Right atrium auricular region (tissue), 2 donors: Measurements from ENCODE around the gene GLP2R. TPM values are rescaled to one million over a fixed set of nuclear protein-coding genes. Genes with fewer than 3 reads are reported as not detected.
"Not testable (repeated sequence)": the region's sequence is repeated elsewhere in the genome, so short reads cannot be mapped to it uniquely, and the experiment has no call there.

Experiments
- DNase-seq: peaks from one replicate; pipeline ENCODE4 v3.0.0-alpha.2; 2019; ENCODE audit warnings: low spot score
- H3K27ac ChIP-seq, 2 donors: fragments of 200-600 bp; sonication (generic); 1 replicate in 1 of 2; 2 replicates in 1 of 2; pipeline ENCODE4 v1.5.1; 2016 to 2019
- H3K27me3 ChIP-seq, 2 donors: fragments of 200-600 bp; sonication (generic); one replicate each; pipeline versions ENCODE4 v1.5.1 to v1.6.0; 2017 to 2019
- H3K36me3 ChIP-seq: fragments of 200-600 bp; sonication (generic); one replicate; pipeline ENCODE4 v1.5.1; 2016
- H3K4me1 ChIP-seq, 2 donors: fragments of 200-600 bp; sonication (generic); one replicate each; pipeline versions ENCODE4 v1.5.1 to v1.6.0; 2017 to 2019
- H3K4me3 ChIP-seq, 2 donors: fragments of 200-600 bp; sonication (generic); 1 replicate in 1 of 2; 2 replicates in 1 of 2; pipeline ENCODE4 v1.5.1; 2017 to 2019; ENCODE audit warnings: mild to moderate bottlenecking in 1 of 2, moderate library complexity in 1 of 2
- H3K9me3 ChIP-seq, 2 donors: fragments of 200-600 bp; sonication (generic); one replicate each; pipeline ENCODE4 v1.5.1; 2019
- total RNA-seq, 2 donors: library from RNA; depleted of rRNA; stranded (reverse); fragments of >200 nt; gene quantifications; one replicate each; pipeline ENCODE4 v1.1.0, GENCODE V29; 2016
- TF ChIP-seq, protein P1 (sequence below), 2 donors: fragments of 200-600 bp; sonication (generic); IDR thresholded peaks; one replicate each; pipeline ENCODE4 v1.5.1; 2019; ENCODE audit warnings: antibody characterized with exemption in 2 of 2

The GLP2R gene
- total RNA-seq, 2 donors from 2014 or later: 1.0 to 1.7 TPM

DNA sequence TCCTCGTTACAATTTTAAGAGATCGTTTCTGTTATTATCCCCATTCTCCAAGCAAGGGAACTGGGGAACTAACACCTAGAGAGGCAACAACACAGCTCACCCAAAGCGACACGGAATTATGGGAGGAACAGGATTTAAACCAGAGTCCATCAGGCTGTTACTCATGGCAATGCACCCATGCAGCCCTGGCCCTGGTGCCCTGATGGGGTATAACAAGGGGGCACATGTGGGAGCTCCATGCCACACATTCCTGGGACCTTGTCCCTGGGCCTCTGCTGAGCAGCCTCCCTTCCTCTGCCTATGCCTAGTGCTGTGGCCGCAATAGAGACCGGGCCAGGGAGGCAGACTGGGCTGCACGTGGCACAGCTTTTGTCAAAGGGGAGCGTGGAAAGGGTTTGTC is 92.6 kb downstream of the GLP2R start:
- Histone ChIP-seq H3K4me3 (no peak overlapping the region), H3K36me3 (peaks cover 75% of the 10 kb centered on the region), H3K9me3 (no peaks in the 10 kb centered on the region), H3K27me3 (no peaks in the 10 kb centered on the region), H3K27ac (no peak overlapping the region), H3K4me1 (no peaks in the 10 kb centered on the region)
- no peak for DNase-seq
- TF ChIP-seq, protein P1, sequence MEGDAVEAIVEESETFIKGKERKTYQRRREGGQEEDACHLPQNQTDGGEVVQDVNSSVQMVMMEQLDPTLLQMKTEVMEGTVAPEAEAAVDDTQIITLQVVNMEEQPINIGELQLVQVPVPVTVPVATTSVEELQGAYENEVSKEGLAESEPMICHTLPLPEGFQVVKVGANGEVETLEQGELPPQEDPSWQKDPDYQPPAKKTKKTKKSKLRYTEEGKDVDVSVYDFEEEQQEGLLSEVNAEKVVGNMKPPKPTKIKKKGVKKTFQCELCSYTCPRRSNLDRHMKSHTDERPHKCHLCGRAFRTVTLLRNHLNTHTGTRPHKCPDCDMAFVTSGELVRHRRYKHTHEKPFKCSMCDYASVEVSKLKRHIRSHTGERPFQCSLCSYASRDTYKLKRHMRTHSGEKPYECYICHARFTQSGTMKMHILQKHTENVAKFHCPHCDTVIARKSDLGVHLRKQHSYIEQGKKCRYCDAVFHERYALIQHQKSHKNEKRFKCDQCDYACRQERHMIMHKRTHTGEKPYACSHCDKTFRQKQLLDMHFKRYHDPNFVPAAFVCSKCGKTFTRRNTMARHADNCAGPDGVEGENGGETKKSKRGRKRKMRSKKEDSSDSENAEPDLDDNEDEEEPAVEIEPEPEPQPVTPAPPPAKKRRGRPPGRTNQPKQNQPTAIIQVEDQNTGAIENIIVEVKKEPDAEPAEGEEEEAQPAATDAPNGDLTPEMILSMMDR (IDR thresholded peaks at IDR 0.05): no peak

DNA sequence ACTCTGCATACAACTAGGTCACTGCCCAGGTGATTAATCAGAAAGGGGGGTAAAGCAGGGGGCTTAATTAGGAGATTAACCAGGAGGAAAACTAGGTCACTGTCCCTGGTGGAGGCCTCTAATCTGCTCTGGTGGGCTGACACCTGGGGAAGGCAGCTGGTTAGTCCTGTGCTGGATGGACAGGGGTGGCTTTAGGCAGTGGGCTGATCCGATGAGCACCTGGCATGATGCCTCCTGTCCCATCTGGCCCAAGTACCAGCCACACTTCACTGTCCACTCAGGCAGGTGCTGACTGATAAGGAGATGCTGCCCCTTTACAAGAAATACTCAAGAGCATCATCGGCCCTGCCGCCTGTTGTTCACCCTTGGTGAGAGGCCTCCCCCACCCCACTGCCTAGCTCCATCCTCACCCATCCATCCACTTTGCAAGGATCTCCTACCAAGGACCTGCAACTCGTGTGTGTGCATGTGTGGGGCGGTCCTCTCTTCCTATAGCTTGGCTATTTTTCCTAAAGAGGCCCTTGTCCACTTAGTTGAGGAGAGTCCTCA is 93.2 kb downstream of the GLP2R start:
- no peak for DNase-seq
- no peaks in the 10 kb centered on the region for H3K27me3 ChIP-seq
- H3K4me3 ChIP-seq: no peak overlapping the region
- H3K27ac ChIP-seq: no peak overlapping the region
- H3K9me3 ChIP-seq: no peaks in the 10 kb centered on the region
- TF ChIP-seq, protein P1 (IDR thresholded peaks at IDR 0.05): no peak
- H3K4me1 ChIP-seq: no peaks in the 10 kb centered on the region
- peaks cover 70% of the 10 kb centered on the region for H3K36me3 ChIP-seq

DNA sequence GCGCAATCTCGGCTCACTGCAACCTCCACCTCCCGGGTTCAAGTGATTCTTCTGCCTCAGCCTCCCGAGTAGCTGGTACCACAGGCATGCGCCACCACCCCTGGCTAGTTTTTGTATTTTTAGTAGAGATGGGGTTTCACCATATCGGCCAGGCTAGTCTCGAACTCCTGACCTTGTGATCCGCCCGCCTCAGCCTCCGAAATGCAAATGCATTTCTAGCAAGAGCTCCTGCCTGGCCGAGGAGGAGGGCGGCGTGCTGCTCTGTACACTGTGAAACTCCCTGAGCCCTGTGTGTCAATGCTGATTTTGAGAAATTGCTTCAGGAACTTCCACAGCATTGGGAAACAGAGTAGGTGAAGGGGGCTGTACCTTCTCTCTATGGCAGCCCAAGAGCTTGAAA is 95.5 kb downstream of the GLP2R start:
- not testable (repeated sequence) for H3K27ac ChIP-seq, H3K9me3 ChIP-seq, H3K4me1 ChIP-seq, DNase-seq, H3K27me3 ChIP-seq, H3K4me3 ChIP-seq
- H3K36me3 ChIP-seq: peaks cover 62% of the 10 kb centered on the region

DNA sequence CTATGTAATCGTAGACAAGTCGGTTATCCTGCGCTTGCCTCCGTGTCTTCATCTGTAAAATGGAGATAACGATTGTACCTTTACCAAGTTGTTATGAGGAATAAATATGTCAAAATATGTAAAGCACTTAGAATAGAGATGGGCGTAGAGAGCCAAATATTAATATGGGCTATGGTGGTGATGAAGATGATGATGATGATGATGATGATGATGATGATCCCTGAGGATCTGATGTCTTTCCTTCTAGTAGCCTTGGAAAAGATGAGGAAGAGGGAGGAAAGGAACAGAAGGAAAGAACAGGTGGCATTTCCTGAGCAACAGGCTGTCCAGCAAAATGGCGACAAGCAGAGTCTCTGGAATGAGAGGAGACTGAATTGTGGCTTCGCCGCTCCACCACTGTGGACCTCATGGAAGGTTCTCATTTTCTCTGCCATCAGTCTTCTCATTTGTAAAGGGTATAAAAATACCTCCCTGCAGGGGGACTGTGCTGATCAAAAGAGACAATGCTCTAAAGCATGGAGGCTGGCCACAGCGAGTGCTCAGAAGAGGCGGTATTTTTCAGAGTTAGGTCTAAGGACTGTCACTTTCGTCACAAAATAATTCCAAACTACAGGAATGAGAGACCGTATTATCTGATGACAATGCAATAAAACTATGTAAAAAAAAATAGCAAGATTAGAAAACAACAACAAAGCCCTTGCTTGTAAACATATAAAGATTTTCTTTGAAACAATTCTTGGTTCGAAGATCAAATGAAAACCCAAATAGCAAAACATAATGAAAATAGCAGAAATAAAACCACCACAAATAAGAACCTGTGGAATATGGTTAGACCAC is 96.5 kb downstream of the GLP2R start:
- H3K27me3 ChIP-seq: no peaks in the 10 kb centered on the region
- no peak for DNase-seq
- TF ChIP-seq, protein P1 (IDR thresholded peaks at IDR 0.05): no peak
- H3K36me3 ChIP-seq: peaks cover 54% of the 10 kb centered on the region
- H3K27ac ChIP-seq: no peak overlapping the region
- no peaks in the 10 kb centered on the region for H3K9me3 ChIP-seq
- H3K4me1 ChIP-seq: no peaks in the 10 kb centered on the region
- no peak overlapping the region for H3K4me3 ChIP-seq

DNA sequence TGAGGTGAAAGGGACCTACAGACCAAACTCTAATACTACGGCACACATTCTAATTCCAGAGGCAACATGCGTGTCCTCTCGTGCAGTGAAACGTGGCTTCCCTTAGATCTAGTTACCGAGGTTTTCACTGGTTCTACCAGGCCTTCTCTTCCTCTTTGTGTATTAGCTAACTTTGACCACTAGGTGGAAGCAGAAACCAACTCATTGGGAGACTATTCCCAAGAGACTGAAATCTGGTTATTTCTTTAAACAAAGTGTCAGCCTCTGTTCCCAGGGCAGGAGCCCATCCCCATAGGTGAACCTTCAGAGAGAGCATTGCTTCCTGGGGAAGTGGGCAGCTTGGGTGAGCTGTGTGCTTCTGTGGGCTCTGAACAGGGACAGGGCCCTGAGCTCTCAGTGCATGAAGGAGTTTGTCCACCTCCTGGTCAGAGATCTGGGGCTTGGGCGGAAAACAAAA is 99.0 kb downstream of the GLP2R start:
- Histone ChIP-seq H3K4me1 (no peaks in the 10 kb centered on the region), H3K4me3 (no peak overlapping the region), H3K27me3 (no peaks in the 10 kb centered on the region), H3K9me3 (no peaks in the 10 kb centered on the region), H3K27ac (peak overlapping the region in 1 of 2 donors; percentile 48), H3K36me3 (peaks cover 28% of the 10 kb centered on the region)
- TF ChIP-seq, protein P1 (IDR thresholded peaks at IDR 0.05): peak; percentile 80 to 89
- DNase-seq: no peak

DNA sequence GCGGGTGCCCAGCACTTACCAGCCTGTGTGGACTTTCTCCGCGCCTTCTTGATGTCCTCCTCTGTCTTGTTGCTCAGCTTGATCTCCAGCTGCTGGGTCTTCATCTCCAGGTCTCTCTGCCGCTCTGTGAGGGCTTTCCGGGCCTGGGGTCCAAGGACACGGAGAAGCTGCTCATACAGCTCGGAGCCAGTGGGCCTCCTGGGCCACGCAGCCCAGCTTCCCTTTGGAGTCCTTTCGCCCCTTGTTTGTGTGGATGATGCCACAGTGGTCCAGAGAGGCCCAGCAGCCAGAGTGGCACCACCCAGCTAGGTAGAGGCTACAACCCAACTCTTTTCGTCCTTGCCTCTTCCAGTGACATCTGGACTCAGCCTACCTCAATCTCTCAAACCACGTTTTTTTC is 99.7 kb downstream of the GLP2R start:
- TF ChIP-seq, protein P1 (IDR thresholded peaks at IDR 0.05): no peak
- Histone ChIP-seq H3K4me3 (no peak overlapping the region), H3K36me3 (peaks cover 30% of the 10 kb centered on the region), H3K27me3 (no peaks in the 10 kb centered on the region), H3K9me3 (no peaks in the 10 kb centered on the region), H3K27ac (no peak overlapping the region), H3K4me1 (no peaks in the 10 kb centered on the region)
- DNase-seq: no peak
